ENCODE data around the gene ZNF302. TPM values are rescaled to one million over a fixed set of nuclear protein-coding genes. Genes with fewer than 3 reads are reported as not detected.

The ZNF302 gene
- total RNA-seq, 1 experiment from 2014 or later, result 23.3 TPM

GRCh38 chr19:34725400-34725799 lies 47.9 kb downstream of the ZNF302 start:
- H3K4me1 Mint-ChIP-seq, result 0 out of 4 replicates have a peak, but pooled peaks cover 0 to 5% of the 10 kb centered on the region in 2 experiments
- Histone ChIP-seq H2AK5ac (ENCODE audit: insufficient read length, low read length) (no peak overlapping the region), H4K91ac (ENCODE audit: insufficient read length, low read depth, low read length) (no peak overlapping the region), H3K4ac (ENCODE audit: low read depth, low read length) (no peak overlapping the region), H3K23me2 (ENCODE audit: insufficient read length, low read depth, low read length, poor library complexity, severe bottlenecking) (no peaks in the 10 kb centered on the region), H3K27ac (ENCODE audit: insufficient read length, low read depth, low read length) (no peak overlapping the region), H3K9me3 (ENCODE audit: control insufficient read depth, low read depth, low read length) (no peaks in the 10 kb centered on the region), H3K79me1 (ENCODE audit: insufficient read depth, low read depth, low read length, poor library complexity, severe bottlenecking) (no peaks in the 10 kb centered on the region), H3K79me2 (ENCODE audit: insufficient read depth, low read length) (no peaks in the 10 kb centered on the region), H2BK12ac (ENCODE audit: insufficient read length, low read depth, low read length) (no peak overlapping the region), H3K23ac (ENCODE audit: insufficient read length, low read depth, low read length) (no peak overlapping the region), H3K9ac (ENCODE audit: extremely low read depth, insufficient read length, low read length) (no peak overlapping the region), H4K20me1 (ENCODE audit: control insufficient read depth, insufficient read depth, insufficient read length) (no peaks in the 10 kb centered on the region), H3K14ac (ENCODE audit: insufficient read depth, low read length) (no peak overlapping the region), H2BK5ac (ENCODE audit: insufficient read length, low read length) (no peak overlapping the region), H3T11ph (ENCODE audit: low read length) (no peak overlapping the region), H2BK120ac (ENCODE audit: low read depth, low read length, poor library complexity, severe bottlenecking) (no peak overlapping the region), H3K27me3 (ENCODE audit: insufficient read depth, low read length) (no peaks in the 10 kb centered on the region), H3K18ac (ENCODE audit: insufficient read length, low read depth, low read length) (no peak overlapping the region), H3K56ac (ENCODE audit: insufficient read length, low read depth, low read length) (no peak overlapping the region), H4K8ac (replicated peaks; ENCODE audit: insufficient read length, low read depth, low read length) (no peak overlapping the region), H4K5ac (ENCODE audit: insufficient read length, low read depth, low read length) (no peak overlapping the region), H2BK20ac (ENCODE audit: low read depth, low read length, poor library complexity, severe bottlenecking) (no peak overlapping the region), H3K4me2 (ENCODE audit: insufficient read depth, insufficient read length, low read length) (no peak overlapping the region), H2AFZ (ENCODE audit: low read length) (no peak overlapping the region), H2BK15ac (ENCODE audit: low read depth, low read length) (no peak overlapping the region), H3K4me1 (ENCODE audit: insufficient read depth, low read length) (no peaks in the 10 kb centered on the region)
- no peak for DNase-seq
- no peak overlapping the region for H3K27ac Mint-ChIP-seq
- no peak for TF ChIP-seq CTCF (conservative IDR thresholded peaks at IDR 0.05)
- H3K36me3 Mint-ChIP-seq (ENCODE audit: insufficient read depth in 1 of 3, low read depth in 3 of 3), result peaks cover 0 to 3% (median 0%) of the 10 kb centered on the region in 3 experiments; a peak in 1 of 7 replicates
- WGBS (ENCODE audit: extremely low coverage, insufficient read length, low lambda C conversion rate), result no CpG with 5 or more reads among the region's 6 CpGs
- H3K27me3 Mint-ChIP-seq (ENCODE audit: low read depth), result peaks cover 46% of the 10 kb centered on the region
- peaks cover 34 to 81% of the 10 kb centered on the region in 2 experiments for H3K9me3 Mint-ChIP-seq
- H3K4me3 Mint-ChIP-seq, result no peak overlapping the region

All from H9 (cell line).